Trophoblast cell (in vitro differentiated cells and primary cell): Measurements from ENCODE around the gene TH.

Source experiments
- DNase-seq, 2 donors: peaks; one replicate each; pipeline ENCODE4 v3.0.0-alpha.2; 2016
- H2AFZ ChIP-seq: 2 replicates; pipeline ENCODE4 v1.6.1; 2013; ENCODE audit warnings: low read length, moderate library complexity, mild to moderate bottlenecking; ENCODE audit not compliant: insufficient read depth, poor library complexity
- H2AK5ac ChIP-seq: 2 replicates; pipeline ENCODE4 v1.6.1; 2013; ENCODE audit warnings: mild to moderate bottlenecking, low read length
- H2BK120ac ChIP-seq: 2 replicates; pipeline ENCODE4 v1.6.1; 2013; ENCODE audit warnings: low read length, mild to moderate bottlenecking, moderate library complexity; ENCODE audit not compliant: insufficient read depth, poor library complexity
- H2BK12ac ChIP-seq: 2 replicates; pipeline ENCODE4 v1.6.1; 2013; ENCODE audit warnings: mild to moderate bottlenecking, low read length, moderate library complexity
- H2BK5ac ChIP-seq: 2 replicates; pipeline ENCODE4 v1.6.1; 2013; ENCODE audit warnings: low read length, low read depth, moderate library complexity, mild to moderate bottlenecking; ENCODE audit not compliant: poor library complexity
- H3K14ac ChIP-seq: 2 replicates; pipeline ENCODE4 v1.6.1; 2013; ENCODE audit warnings: mild to moderate bottlenecking, low read length
- H3K18ac ChIP-seq: 2 replicates; pipeline ENCODE4 v1.6.1; 2013; ENCODE audit warnings: mild to moderate bottlenecking, low read length
- H3K23ac ChIP-seq: 2 replicates; pipeline ENCODE4 v1.6.1; 2013; ENCODE audit warnings: low read length
- H3K27ac ChIP-seq: 2 replicates; pipeline ENCODE4 v1.5.1; 2013; ENCODE audit warnings: low read depth, mild to moderate bottlenecking, inconsistent platforms, low read length, moderate library complexity
- H3K27me3 ChIP-seq: 2 replicates; pipeline ENCODE4 v1.6.1; 2013; ENCODE audit warnings: inconsistent platforms, mild to moderate bottlenecking, low read length, moderate library complexity; ENCODE audit not compliant: insufficient read depth
- H3K36me3 ChIP-seq, 2 experiments: 1 replicate in 1 of 2; 2 replicates in 1 of 2; pipeline ENCODE4 v1.6.1; 2013; ENCODE audit warnings: low read length in 2 of 2, mild to moderate bottlenecking in 2 of 2, moderate library complexity in 1 of 2; ENCODE audit not compliant: insufficient read depth in 2 of 2, control insufficient read depth in 1 of 2
- H3K4ac ChIP-seq: 2 replicates; pipeline ENCODE4 v1.6.1; 2013; ENCODE audit warnings: low read depth, mild to moderate bottlenecking, low read length, moderate library complexity
- H3K4me1 ChIP-seq, 2 experiments: 1 replicate in 1 of 2; 2 replicates in 1 of 2; pipeline ENCODE4 v1.6.1; 2013; ENCODE audit warnings: low read length in 2 of 2, mild to moderate bottlenecking in 2 of 2, moderate library complexity in 1 of 2; ENCODE audit not compliant: insufficient read depth in 2 of 2, control insufficient read depth in 1 of 2
- H3K4me2 ChIP-seq: 2 replicates; pipeline ENCODE4 v1.6.1; 2013; ENCODE audit warnings: inconsistent platforms, mild to moderate bottlenecking, low read length, moderate library complexity
- H3K4me3 ChIP-seq: 2 replicates; pipeline ENCODE4 v1.5.1; 2013; ENCODE audit warnings: mild to moderate bottlenecking, low read depth, low read length, inconsistent platforms
- H3K79me1 ChIP-seq: one replicate; pipeline ENCODE4 v1.6.1; 2013; ENCODE audit warnings: low read length
- H3K79me2 ChIP-seq: 2 replicates; pipeline ENCODE4 v1.6.1; 2013; ENCODE audit warnings: low read length, mild to moderate bottlenecking; ENCODE audit not compliant: control insufficient read depth, insufficient read depth, poor library complexity
- H3K9ac ChIP-seq: 2 replicates; pipeline ENCODE4 v1.6.1; 2013; ENCODE audit warnings: mild to moderate bottlenecking, low read length
- H3K9me3 ChIP-seq: 2 replicates; pipeline ENCODE4 v1.6.1; 2013; ENCODE audit warnings: low read depth, mild to moderate bottlenecking, control low read depth, inconsistent platforms, low read length; ENCODE audit not compliant: insufficient read depth
- H4K12ac ChIP-seq: 2 replicates; pipeline ENCODE4 v1.6.1; 2013; ENCODE audit warnings: low read depth, mild to moderate bottlenecking, low read length, moderate library complexity
- H4K8ac ChIP-seq: 2 replicates; pipeline ENCODE4 v1.6.1; 2013; ENCODE audit warnings: low read depth, mild to moderate bottlenecking, low read length, moderate library complexity
- H4K91ac ChIP-seq: one replicate; pipeline ENCODE4 v1.6.1; 2013; ENCODE audit warnings: low read depth, mild to moderate bottlenecking, low read length, moderate library complexity
- WGBS: extraction: QIAGEN DNeasy Blood & Tissue Kit; methylation state at CpG from one replicate; pipeline ENCODE4 v1.1.7; 2013; ENCODE audit warnings: missing lambda C conversion rate; ENCODE audit not compliant: insufficient read length, insufficient coverage; ENCODE audit errors: extremely low coverage; 5-methylcytosine and 5-hydroxymethylcytosine counted together

Gene TH

DNA sequence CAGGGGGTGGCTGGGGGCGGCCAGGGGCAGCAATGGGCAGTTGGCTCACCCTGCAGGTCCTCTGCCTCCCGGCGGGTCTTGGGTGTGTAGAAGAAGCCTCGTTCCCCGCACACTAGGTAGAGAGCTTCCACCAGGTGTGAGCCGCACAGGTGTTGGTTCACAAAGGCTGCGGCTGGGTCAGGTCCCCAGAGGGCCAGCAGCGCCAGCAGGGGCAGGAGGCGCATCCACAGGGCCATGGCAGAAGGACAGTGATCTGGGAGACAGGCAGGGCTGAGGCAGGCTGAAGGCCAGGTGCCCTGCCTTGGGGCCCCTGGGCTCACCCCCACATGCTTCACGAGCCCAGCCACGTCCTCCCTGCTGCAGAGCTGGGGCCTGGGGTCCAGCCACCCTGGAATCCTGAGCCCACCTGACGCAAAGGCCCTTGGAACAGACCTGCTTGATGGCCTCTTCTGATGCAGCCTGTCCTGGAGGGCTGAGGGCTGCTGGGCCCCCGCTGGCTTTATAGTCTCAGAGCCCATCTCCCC lies 10.8 kb downstream of the TH start, which contains the start of gene INS:
INS (minus strand) TSS at position 474 of the 524 bp plus-strand sequence; CDS start at position 236, 238 bp downstream.
- no peak within 1 kb of the TSS for H4K91ac ChIP-seq
- H3K4me1 ChIP-seq = no peaks in the 10 kb centered on the region
- H3K4me2 ChIP-seq = no peak within 1 kb of the TSS
- H3K4me3 ChIP-seq = no peak within 1 kb of the TSS
- H2BK5ac ChIP-seq = no peak within 1 kb of the TSS
- no peak for DNase-seq
- H2BK120ac ChIP-seq = no peak within 1 kb of the TSS
- no peak within 1 kb of the TSS for H2AK5ac ChIP-seq
- no peak within 1 kb of the TSS for H3K23ac ChIP-seq
- H2BK12ac ChIP-seq = no peak within 1 kb of the TSS
- H3K79me2 ChIP-seq = no peaks in the 10 kb centered on the region
- no CpG with 5 or more reads among the region's 13 CpGs for WGBS
- H2AFZ ChIP-seq = no peak within 1 kb of the TSS
- H3K27me3 ChIP-seq = no peaks in the 10 kb centered on the region
- no peak within 1 kb of the TSS for H3K4ac ChIP-seq
- H3K18ac ChIP-seq = no peak within 1 kb of the TSS
- H3K79me1 ChIP-seq = no peaks in the 10 kb centered on the region
- no peak within 1 kb of the TSS for H4K12ac ChIP-seq
- no peak within 1 kb of the TSS for H3K9ac ChIP-seq
- no peak within 1 kb of the TSS for H3K27ac ChIP-seq
- H3K36me3 ChIP-seq = no peaks in the 10 kb centered on the region
- H3K9me3 ChIP-seq = no peaks in the 10 kb centered on the region
- H3K14ac ChIP-seq = no peak within 1 kb of the TSS
- H4K8ac ChIP-seq = no peak within 1 kb of the TSS

DNA sequence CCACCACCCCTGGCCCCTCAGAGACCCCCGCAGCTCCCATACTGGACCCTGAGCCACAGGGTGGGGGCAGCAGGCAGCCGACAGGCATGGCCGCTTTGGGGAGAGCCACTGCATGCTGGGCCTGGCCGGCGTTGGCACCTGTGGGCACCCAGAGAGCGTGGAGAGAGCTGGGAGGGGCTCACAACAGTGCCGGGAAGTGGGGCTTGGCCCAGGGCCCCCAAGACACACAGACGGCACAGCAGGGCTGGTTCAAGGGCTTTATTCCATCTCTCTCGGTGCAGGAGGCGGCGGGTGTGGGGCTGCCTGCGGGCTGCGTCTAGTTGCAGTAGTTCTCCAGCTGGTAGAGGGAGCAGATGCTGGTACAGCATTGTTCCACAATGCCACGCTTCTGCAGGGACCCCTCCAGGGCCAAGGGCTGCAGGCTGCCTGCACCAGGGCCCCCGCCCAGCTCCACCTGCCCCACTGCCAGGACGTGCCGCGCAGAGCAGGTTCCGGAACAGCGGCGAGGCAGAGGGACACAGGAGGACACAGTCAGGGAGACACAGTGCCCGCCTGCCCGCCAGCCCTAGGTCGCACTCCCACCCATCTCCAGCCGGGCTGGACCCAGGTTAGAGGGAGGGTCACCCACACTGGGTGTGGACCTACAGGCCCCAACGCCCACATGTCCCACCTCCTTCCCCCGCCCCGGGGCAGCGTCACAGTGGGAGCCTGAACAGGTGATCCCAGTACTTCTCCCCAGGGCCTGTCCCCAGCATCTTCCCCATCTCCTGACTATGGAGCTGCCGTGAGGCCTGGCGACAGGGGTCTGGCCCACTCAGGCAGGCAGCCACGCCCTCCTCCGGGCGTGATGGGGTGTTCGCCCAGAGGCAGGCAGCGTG lies 11.8 kb downstream of the TH start:
- no peak overlapping the region for H3K4me2 ChIP-seq
- no peaks in the 10 kb centered on the region for H3K27me3 ChIP-seq
- H3K36me3 ChIP-seq = no peaks in the 10 kb centered on the region
- H3K4me1 ChIP-seq = no peaks in the 10 kb centered on the region
- no peak overlapping the region for H2BK5ac ChIP-seq
- no peaks in the 10 kb centered on the region for H3K79me2 ChIP-seq
- H3K9me3 ChIP-seq = no peaks in the 10 kb centered on the region
- no peak overlapping the region for H2AFZ ChIP-seq
- H4K12ac ChIP-seq = no peak overlapping the region
- no peak overlapping the region for H4K91ac ChIP-seq
- no peak overlapping the region for H3K14ac ChIP-seq
- no peaks in the 10 kb centered on the region for H3K79me1 ChIP-seq
- no peak overlapping the region for H3K4me3 ChIP-seq
- no peak overlapping the region for H2BK12ac ChIP-seq
- H3K9ac ChIP-seq = no peak overlapping the region
- no peak overlapping the region for H2AK5ac ChIP-seq
- no peak overlapping the region for H2BK120ac ChIP-seq
- DNase-seq = no peak
- H4K8ac ChIP-seq = no peak overlapping the region
- no CpG with 5 or more reads among the region's 36 CpGs for whole genome bisulfite sequencing
- H3K4ac ChIP-seq = no peak overlapping the region
- H3K23ac ChIP-seq = no peak overlapping the region
- no peak overlapping the region for H3K27ac ChIP-seq
- no peak overlapping the region for H3K18ac ChIP-seq

DNA sequence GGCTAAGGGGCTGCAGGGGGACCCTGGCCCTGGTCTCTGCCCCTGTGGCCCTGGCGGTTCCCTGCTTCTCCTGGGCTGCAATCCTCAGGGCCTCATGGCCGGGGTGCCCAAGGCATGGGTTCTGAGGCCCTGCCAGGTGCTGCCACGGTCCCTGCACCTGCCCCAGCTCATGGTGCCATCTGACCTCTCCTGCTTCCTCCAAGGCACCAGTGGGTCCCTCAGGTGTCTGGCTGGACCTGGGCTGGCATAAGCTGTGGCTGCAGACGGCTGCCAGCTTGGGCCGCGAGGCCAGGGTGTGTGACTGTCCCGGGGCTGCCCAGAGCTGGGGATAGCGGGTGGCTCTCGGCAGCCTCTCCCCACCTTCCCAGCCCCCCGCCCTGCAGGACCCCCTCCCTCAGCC lies 12.6 kb downstream of the TH start:
- H2AK5ac ChIP-seq = no peak overlapping the region
- no peaks in the 10 kb centered on the region for H3K79me2 ChIP-seq
- no peak overlapping the region for H4K8ac ChIP-seq
- no peaks in the 10 kb centered on the region for H3K79me1 ChIP-seq
- no peak overlapping the region for H3K18ac ChIP-seq
- H3K4ac ChIP-seq = no peak overlapping the region
- H2BK120ac ChIP-seq = no peak overlapping the region
- no peak for DNase-seq
- no peak overlapping the region for H2BK5ac ChIP-seq
- no peak overlapping the region for H3K9ac ChIP-seq
- no peaks in the 10 kb centered on the region for H3K36me3 ChIP-seq
- H3K27ac ChIP-seq = no peak overlapping the region
- no peaks in the 10 kb centered on the region for H3K9me3 ChIP-seq
- H3K4me2 ChIP-seq = no peak overlapping the region
- H4K91ac ChIP-seq = no peak overlapping the region
- H3K23ac ChIP-seq = no peak overlapping the region
- no peak overlapping the region for H2BK12ac ChIP-seq
- H2AFZ ChIP-seq = no peak overlapping the region
- H3K4me1 ChIP-seq = no peaks in the 10 kb centered on the region
- no peak overlapping the region for H3K14ac ChIP-seq
- H4K12ac ChIP-seq = no peak overlapping the region
- no peaks in the 10 kb centered on the region for H3K27me3 ChIP-seq
- H3K4me3 ChIP-seq = no peak overlapping the region
- no CpG with 5 or more reads among the region's 10 CpGs for WGBS

GRCh38 chr11:2158296-2158737 lies 13.3 kb downstream of the TH start:
- no CpG with 5 or more reads among the region's 13 CpGs for WGBS
- Histone ChIP-seq H3K36me3 (no peaks in the 10 kb centered on the region), H3K79me2 (no peaks in the 10 kb centered on the region)

More at GRCh38 chr11:2158296-2158737, 13.3 kb downstream of the TH start:
- Histone ChIP-seq H3K4me1 (no peaks in the 10 kb centered on the region), H3K9ac (no peak overlapping the region), H2BK5ac (no peak overlapping the region), H2BK12ac (no peak overlapping the region), H3K79me1 (no peaks in the 10 kb centered on the region), H3K4me3 (no peak overlapping the region), H3K4me2 (no peak overlapping the region), H4K12ac (no peak overlapping the region), H3K4ac (no peak overlapping the region), H3K27me3 (no peaks in the 10 kb centered on the region), H3K14ac (no peak overlapping the region), H3K27ac (no peak overlapping the region), H2AK5ac (no peak overlapping the region), H4K8ac (no peak overlapping the region), H3K23ac (no peak overlapping the region), H2BK120ac (no peak overlapping the region), H4K91ac (no peak overlapping the region), H3K9me3 (no peaks in the 10 kb centered on the region), H2AFZ (no peak overlapping the region), H3K18ac (no peak overlapping the region)
- no peak for DNase-seq
